GM12801 (cell line): Measurements from ENCODE around the gene TAGLN.

ENCODE experiments used
- TF ChIP-seq, protein P1 (sequence below): IDR thresholded peaks from one replicate; pipeline ENCODE4 v1.5.1; 2011; ENCODE audit warnings: control low read depth; ENCODE audit not compliant: insufficient read length; ENCODE audit errors: extremely low read depth

The TAGLN gene

DNA sequence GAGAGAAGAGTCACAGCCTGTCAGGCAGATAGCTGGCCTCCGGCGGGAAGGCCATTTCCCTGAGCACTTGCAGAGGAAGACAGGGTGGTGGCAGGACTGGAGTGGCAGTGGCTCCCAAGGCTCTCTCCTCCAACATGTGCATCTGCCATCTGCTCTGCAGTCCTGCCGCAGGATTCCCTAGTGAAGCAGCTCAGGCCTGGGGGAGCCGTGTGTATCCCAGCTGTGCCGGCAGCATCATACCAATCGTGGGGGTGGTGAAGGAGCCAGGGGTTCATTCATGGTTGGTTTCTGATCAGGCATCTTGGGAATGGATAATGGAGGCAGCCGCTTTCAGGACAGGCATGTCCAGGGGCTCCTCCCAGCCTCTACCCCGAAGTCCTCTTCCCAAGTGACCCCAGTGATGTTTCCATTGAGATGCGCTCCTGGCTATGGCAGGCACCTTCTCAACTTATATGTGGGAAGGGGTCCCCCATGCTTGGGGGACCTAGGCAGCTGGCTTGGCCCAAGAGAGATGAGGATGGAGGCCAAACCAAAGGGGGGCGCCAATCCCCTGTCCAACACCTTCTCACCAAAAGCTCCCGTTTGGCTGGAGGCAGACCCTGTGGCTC, 6.1 kb downstream of the TAGLN start:
- TF ChIP-seq, protein P1, sequence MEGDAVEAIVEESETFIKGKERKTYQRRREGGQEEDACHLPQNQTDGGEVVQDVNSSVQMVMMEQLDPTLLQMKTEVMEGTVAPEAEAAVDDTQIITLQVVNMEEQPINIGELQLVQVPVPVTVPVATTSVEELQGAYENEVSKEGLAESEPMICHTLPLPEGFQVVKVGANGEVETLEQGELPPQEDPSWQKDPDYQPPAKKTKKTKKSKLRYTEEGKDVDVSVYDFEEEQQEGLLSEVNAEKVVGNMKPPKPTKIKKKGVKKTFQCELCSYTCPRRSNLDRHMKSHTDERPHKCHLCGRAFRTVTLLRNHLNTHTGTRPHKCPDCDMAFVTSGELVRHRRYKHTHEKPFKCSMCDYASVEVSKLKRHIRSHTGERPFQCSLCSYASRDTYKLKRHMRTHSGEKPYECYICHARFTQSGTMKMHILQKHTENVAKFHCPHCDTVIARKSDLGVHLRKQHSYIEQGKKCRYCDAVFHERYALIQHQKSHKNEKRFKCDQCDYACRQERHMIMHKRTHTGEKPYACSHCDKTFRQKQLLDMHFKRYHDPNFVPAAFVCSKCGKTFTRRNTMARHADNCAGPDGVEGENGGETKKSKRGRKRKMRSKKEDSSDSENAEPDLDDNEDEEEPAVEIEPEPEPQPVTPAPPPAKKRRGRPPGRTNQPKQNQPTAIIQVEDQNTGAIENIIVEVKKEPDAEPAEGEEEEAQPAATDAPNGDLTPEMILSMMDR = no peak

DNA sequence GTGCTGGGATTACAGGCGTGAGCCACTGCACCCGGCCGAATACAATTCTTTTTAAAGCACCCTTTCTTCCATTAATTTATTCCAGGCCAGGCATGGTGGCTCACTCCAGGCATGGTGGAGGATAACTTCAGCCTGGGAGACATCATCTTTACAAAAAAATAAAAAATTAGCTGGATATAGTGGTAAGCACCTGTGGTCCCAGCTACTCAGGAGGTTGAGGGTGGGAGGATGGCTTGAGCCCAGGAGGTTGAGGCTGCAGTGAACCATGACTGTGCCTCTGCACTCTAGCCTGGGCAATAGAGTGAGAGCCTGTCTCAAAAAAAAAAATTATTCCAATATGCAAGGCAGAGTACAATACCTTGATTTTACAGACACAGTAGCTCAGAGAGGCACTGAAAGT, 11.4 kb downstream of the TAGLN start:
- TF ChIP-seq, protein P1 = no peak

DNA sequence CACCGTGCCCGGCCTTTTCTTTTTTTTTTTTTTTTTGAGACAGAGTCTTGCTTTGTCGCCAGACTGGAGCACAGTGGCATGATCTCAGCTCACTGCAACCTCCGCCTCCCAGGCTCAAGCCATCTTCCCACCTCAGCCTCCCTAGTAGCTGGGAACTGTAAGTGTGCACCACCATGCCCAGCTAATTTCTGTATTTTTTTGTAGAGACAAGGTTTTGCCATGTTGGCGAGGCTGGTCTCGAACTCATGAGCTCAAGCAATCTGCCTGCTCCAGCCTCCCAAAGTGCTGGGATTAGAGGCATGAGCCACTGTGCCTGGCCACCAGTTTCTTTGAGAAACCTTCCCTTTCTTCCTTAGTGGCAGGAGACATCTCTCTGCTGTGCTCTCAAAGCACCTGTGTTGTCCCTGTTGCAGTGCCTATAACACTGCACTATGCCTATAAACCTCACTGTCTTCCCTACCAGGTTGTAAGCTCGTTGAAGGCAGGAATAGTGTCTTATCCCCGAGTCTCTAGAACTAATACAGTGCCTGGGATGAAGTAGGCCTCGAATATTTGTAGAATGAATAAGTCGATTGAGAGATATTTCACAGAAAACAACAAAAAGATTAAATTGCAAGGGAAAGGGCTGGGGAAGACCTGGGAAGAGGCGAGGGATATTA, 13.7 kb downstream of the TAGLN start:
- TF ChIP-seq, protein P1 = no peak

DNA sequence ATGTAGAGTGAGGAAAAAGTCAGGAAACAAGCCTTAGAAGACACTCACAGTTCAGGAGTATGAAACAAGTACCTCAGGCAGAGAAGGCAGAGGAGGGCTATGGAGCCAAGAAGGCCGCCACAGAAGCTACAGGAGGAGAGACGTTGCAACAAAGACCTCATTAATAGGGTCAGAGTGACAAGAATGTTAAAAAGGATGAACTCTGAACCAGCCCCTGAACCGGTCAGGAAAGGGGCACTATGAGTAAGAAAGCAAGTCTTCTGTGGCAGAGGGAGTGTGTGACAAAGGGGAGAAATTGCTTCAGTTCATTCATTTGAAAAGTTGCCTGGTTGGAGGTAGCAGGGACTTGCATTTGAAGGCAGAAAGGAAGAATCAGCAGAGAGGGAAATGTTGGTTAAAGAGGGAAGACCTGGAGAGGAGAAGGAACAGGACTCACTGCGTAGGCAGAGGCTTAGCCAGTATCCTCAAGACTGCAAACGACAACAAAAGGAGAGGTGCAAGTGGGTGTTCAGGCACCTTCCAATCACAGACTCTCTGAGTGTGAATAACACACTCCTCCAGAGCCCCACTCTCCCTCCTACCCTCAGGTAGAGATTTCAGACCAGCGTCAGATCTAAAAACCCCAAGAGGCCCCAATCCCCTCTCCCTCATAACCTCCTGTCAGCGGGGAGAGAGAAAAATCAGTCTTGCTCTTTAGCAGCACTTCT, 15.4 kb downstream of the TAGLN start:
- TF ChIP-seq, protein P1 = no peak

DNA sequence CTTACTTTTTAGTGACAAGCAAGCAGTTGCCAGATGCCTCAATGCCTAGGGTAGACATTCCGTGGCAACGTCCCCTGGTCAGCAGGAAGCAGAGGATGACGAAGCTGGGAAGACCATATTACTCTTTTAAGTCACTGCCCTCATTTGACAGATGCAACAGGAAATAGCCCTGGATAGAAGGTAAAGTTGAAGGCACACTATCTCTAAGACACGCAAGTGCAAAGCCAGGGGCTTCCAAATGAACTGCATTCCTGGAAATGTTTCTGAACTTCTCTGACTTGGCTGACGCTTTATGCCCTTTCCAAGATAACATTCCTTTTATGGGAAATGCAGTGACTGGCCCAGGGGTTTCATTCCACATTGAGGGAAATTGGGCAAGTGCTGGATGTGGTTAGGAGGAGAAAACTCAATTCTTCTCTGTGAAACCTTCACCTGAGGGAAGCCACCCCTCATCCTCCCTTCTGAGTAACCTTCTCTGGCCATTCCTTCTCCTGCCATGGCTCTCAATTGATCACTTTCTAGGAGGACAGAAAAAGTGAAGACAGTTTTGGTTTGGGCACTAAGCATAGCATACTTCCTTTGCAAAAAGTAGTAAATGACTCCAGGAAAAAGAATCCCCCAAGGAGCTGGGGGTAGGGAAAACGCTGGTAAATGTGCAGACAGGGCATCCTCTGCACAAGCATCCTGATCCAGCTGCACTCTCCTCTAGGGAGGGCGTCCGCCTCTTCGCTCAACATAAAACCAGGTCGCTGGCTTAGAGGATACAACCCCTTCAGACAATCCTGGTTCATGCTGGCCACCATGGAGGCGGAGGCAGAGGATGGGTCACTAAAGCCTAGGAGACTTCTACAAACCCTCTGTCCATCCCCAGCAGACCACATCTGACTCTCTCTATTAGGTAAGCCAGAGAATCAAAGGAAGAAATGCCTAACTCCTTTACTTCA, 18.2 kb downstream of the TAGLN start:
- TF ChIP-seq, protein P1 = no peak

DNA sequence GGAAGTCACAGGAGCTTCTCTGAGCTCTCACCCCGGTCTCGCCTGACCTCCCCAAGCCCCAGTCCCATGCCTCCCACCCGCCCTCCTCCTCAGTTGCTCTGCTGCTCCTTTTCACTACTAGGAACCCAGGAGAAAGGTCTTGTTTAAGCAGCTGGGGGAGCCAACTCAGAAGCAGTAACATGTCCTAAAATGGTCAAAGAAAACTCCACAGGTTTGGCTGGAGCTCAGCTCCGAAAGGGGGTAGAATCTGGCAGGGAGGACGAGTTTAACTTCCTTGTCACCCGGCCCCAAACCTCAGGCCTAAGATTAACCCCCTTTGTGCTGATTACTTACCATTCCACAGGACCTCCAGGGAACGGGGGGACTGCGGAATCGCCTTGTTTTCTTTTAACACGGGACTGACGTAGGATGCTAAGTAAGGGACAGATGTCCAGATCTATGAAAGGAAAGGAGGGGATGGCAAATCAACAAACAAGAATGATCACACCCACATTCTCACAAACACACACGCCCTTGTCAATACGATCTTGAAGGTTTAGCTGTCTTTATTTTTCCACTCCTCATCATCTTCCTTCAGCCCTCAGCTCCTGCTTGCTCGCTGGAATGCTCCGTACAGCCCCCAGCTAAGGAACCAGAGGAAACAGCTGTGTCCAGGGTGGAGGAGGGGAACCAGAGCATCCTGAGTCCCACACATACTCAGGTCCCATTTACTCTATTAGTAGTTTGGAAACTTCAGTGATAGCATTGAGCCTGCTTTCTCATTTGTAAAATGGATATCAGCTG, 19.2 kb downstream of the TAGLN start:
- TF ChIP-seq, protein P1 = no peak
